GM21367 (cell line): ENCODE results near the gene DYNC2I2.
"Not testable (repeated sequence)": the region's sequence is repeated elsewhere in the genome, so short reads cannot be mapped to it uniquely, and the experiment has no call there.

Experiments used
- ATAC-seq: cut with Tn5 transposase; IDR thresholded peaks from one replicate; pipeline ENCODE4 v1.9.1; 2021; ENCODE audit not compliant: unreplicated experiment

The DYNC2I2 gene

GRCh38 chr9:128619779-128620178 is 36.9 kb downstream of the DYNC2I2 start:
- ATAC-seq = no peak

GRCh38 chr9:128619127-128619526 is 37.5 kb downstream of the DYNC2I2 start:
- ATAC-seq = no peak

- no peak for ATAC-seq
Measured at GRCh38 chr9:128617943-128618342, 38.7 kb downstream of the DYNC2I2 start.

GRCh38 chr9:128615571-128615970 is 41.1 kb downstream of the DYNC2I2 start:
- ATAC-seq = no peak

- no peak for ATAC-seq
Measured at GRCh38 chr9:128614728-128615127, 41.9 kb downstream of the DYNC2I2 start.

- no peak for ATAC-seq
Measured at GRCh38 chr9:128611600-128612394, 44.9 kb downstream of the DYNC2I2 start.

GRCh38 chr9:128610897-128611296 is 45.8 kb downstream of the DYNC2I2 start:
- ATAC-seq = no peak

- no peak for ATAC-seq
Measured at GRCh38 chr9:128607642-128608350, 48.9 kb downstream of the DYNC2I2 start.

GRCh38 chr9:128603697-128604096 is 53.0 kb downstream of the DYNC2I2 start:
- ATAC-seq = no peak

GRCh38 chr9:128600099-128600498 is 56.5 kb downstream of the DYNC2I2 start:
- ATAC-seq = no peak

GRCh38 chr9:128595471-128595870 is 61.2 kb downstream of the DYNC2I2 start:
- ATAC-seq = no peak

- no peak for ATAC-seq
Measured at GRCh38 chr9:128593856-128594255, 62.8 kb downstream of the DYNC2I2 start.

GRCh38 chr9:128593039-128593438 is 63.6 kb downstream of the DYNC2I2 start:
- ATAC-seq = no peak

GRCh38 chr9:128588581-128589233 is 67.9 kb downstream of the DYNC2I2 start:
- no peak for ATAC-seq

GRCh38 chr9:128587453-128587852 is 69.2 kb downstream of the DYNC2I2 start:
- ATAC-seq = no peak

- ATAC-seq = not testable (repeated sequence)
Measured at GRCh38 chr9:128586934-128587333, 69.7 kb downstream of the DYNC2I2 start.

- ATAC-seq = not testable (repeated sequence)
Measured at GRCh38 chr9:128585155-128585554, 71.5 kb downstream of the DYNC2I2 start.
